GM21528 (cell line): ENCODE data around the gene CCDC184.
"Not testable (repeated sequence)": the region's sequence is repeated elsewhere in the genome, so short reads cannot be mapped to it uniquely, and the experiment has no call there.

ENCODE experiments used
- ATAC-seq: cut with Tn5 transposase; IDR thresholded peaks from one replicate; pipeline ENCODE4 v1.9.1; 2021; ENCODE audit warnings: mild to moderate bottlenecking, moderate library complexity; ENCODE audit not compliant: unreplicated experiment, low FRiP score

CCDC184 gene

DNA sequence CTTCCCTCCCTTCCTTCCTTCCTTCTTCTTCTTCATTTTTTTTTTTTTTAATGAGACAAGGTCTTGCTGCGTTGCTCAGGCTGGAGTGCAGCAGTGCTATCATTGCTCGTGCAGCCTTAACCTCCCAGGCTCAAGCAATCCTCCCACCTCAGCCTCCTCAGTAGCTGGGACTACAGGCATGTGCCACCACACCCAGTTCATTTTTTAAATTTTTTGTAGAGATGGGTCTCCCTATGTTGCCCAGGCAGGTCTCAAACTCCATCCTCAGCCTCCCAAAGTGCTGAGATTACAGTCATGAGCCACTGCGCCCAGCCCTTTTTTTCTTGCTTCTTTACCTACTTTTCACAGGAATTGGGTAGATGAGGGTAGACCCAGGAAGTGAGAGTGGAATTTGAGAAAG lies 18.1 kb downstream of the CCDC184 start:
- no peak for ATAC-seq

DNA sequence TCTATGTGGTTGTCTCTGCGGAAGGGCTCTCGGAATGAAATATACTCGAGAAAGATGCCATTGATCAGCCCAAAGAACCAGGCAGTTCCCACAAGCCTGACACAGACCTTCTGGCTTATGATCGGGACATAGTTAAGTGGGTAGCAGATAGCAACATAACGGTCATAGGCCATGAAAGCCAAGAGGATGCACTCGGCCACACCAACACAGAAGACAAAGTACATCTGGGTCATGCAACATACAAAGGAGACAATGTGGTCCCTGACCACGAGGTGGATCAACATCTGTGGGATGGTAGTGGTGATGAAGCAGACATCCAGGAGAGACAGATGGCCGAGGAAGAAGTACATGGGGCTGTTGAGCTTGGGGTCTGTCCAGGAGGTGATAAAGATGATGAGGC lies 19.3 kb downstream of the CCDC184 start:
- no peak for ATAC-seq

DNA sequence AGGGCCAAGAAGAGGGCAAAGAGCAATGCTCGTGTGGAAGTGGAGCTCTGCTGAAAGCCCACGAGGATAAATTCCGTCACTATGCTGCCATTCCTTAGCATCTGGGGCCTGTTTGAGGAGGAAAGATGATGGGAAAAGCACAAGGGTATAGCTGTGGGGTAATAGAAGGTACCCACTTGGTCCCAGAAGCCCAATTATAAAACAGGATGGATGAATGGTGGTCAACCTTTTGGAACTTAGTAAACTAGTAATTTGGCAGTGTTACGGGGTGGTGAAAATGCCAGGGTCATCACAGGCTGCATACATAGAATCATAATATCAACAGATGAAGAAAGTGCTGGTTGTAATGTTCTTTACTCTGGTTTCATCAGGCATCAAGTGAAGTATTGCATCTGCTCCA lies 19.7 kb downstream of the CCDC184 start, which contains the start of gene OR10AD1:
Gene OR10AD1, minus strand, starts transcription at position 101 of the 400 bp plus-strand sequence. Its CDS starts 0 bp downstream, at position 101.
- ATAC-seq, result no peak

DNA sequence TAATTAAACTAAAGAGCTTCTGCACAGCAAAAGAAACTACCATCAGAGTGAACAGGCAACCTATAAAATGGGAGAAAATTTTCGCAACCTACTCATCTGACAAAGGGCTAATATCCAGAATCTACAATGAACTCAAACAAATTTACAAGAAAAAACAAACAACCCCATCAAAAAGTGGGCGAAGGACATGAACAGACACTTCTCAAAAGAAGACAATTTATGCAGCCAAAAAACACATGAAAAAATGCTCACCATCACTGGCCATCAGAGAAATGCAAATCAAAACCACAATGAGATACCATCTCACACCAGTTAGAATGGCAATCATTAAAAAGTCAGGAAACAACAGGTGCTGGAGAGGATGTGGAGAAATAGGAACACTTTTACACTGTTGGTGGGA lies 26.1 kb downstream of the CCDC184 start:
- not testable (repeated sequence) for ATAC-seq

DNA sequence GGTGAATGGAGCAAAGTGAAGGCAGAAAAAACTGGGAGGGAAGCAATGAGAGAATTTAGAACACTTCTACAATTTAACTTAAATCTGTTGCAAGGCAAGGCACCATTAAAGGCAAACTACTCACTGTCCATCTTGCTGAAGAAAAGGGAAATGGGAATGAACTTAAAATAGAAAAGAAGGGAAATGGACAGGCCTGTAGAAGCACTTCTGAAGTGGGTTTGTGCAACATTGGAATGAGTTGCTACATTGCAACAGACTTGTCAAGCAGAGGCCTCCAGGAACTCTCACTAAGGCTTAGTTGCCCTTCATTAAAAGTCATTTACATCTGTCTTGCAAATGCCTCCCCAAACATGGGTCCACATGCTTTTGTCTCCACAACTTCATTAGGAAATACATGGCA lies 33.3 kb downstream of the CCDC184 start:
- ATAC-seq, result no peak

DNA sequence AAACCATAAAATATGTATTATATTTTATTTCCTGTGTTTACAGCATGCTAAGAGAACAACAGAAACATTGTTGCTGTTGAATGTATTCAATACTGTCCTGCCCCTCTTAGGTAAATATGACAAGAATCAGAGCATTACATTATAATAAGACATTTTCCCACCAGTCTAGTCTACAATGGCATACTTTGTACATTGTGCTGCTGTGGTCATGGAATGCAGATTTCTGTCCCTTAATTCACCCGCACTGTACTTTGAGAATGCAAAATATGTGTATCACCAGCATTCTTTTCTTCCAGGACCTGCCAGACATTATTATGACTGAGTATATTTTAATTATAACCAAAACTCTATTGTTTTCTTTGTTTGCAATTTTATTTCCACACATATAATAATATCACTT lies 36.2 kb downstream of the CCDC184 start:
- no peak for ATAC-seq

DNA sequence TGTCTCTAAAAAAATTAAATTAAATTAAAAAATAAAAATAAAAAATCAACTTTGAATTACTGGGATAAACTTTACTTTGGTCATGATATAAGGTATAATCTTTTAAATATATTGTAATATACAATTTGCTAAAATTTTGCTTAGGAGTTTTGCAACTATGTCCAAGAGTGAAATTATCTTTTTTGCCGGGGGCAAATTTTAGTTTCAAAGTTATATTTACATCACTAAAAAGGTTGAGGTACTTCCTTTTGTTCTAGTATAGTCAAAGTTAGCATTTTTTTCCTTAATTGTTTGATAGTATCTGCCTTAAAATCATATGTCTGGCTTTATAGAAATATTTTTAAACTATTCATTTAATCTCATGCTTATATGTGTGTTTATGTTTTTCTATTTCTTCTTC lies 37.3 kb downstream of the CCDC184 start:
- no peak for ATAC-seq

DNA sequence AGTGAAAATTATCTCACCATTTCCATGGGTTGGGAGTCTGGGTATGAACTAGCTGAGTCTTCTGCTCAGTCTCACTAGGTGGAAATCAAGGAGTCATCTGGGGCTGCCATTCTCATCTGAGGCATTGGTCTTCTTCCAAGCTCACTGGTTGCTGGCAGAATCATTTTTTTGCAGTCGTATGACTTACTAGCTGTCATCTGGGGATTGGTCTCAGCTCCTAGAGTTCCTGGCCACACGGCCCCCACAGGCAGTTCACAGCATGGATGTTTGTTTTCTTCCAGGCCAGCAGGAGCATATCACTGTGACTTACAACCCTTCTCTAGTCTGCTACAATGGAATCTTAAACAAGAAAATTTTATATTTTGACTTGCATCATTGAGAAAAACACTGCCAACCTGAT lies 38.2 kb downstream of the CCDC184 start:
- no peak for ATAC-seq

DNA sequence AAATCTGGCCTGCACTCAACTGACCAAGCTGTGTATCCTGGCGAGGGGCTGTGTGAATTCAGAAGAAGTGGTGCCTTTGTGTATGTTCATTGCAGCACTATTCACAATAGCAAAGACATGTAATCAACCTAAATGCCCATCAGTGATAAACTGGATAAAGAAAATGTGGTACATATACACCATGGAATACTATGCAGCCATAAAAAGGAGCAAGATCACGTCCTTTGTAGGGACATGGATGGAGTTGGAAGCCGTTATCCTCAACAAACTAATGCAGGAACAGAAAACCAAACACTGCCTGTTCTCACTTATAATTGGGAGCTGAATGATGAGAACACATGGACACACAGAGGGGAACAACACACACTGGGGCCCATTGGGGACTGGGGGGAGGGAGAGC lies 41.1 kb downstream of the CCDC184 start:
- ATAC-seq, result not testable (repeated sequence)

DNA sequence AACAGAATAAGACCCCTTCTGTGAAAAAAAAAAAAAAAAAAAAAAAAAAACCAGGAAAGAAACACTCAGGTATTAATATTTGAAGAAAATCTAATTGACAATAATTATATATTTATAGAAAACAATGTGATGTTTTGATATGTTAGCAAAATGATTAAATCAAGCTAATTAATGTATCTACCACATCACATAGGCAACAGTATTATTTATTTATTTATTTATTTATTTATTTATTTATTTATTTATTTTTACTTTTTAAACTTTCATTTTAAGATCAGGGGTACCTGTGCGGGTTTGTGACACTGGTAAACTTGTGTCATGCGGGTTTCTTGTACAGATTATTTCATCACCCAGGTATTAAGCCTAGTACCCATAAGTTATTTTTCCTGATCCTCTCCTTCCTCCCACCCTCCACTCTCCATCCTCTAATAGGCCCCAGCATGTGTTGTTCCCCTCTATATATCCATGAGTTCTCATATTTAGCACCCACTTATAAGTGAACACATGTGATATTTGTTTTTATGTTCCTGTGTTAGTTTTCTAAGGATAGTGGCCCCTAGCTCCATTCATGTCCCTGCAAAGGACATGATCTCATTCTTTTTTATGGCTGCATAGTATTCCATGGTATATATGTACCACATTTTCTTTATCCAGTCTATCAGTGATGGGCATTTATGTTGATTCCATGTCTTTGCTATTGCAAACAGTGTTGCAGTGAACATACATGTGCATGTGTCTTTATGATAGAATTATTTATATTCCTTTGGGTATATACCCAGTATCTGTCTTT lies 47.9 kb downstream of the CCDC184 start:
- not testable (repeated sequence) for ATAC-seq
